Fibroblast of pulmonary artery (primary cell): ENCODE data around the gene KLHL40.

Experiments used
- DNase-seq: peaks from one replicate; pipeline ENCODE4 v3.0.0-alpha.2; 2010; ENCODE audit warnings: low read depth
- H3K4me3 ChIP-seq: replicated peaks from 2 replicates; pipeline ENCODE4 v1.5.1; 2011; ENCODE audit warnings: low read depth, mild to moderate bottlenecking, control low read depth, low read length, moderate library complexity
- TF ChIP-seq, protein P1 (sequence below): IDR thresholded peaks from 2 replicates; pipeline ENCODE4 v1.5.1; 2011; ENCODE audit warnings: mild to moderate bottlenecking, control low read depth, low read length, inconsistent platforms; ENCODE audit errors: missing control alignments

The KLHL40 gene

GRCh38 chr3:42694366-42694765, 9.0 kb downstream of the KLHL40 start:
- no peak for DNase-seq
- TF ChIP-seq, protein P1, sequence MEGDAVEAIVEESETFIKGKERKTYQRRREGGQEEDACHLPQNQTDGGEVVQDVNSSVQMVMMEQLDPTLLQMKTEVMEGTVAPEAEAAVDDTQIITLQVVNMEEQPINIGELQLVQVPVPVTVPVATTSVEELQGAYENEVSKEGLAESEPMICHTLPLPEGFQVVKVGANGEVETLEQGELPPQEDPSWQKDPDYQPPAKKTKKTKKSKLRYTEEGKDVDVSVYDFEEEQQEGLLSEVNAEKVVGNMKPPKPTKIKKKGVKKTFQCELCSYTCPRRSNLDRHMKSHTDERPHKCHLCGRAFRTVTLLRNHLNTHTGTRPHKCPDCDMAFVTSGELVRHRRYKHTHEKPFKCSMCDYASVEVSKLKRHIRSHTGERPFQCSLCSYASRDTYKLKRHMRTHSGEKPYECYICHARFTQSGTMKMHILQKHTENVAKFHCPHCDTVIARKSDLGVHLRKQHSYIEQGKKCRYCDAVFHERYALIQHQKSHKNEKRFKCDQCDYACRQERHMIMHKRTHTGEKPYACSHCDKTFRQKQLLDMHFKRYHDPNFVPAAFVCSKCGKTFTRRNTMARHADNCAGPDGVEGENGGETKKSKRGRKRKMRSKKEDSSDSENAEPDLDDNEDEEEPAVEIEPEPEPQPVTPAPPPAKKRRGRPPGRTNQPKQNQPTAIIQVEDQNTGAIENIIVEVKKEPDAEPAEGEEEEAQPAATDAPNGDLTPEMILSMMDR = no peak

DNA sequence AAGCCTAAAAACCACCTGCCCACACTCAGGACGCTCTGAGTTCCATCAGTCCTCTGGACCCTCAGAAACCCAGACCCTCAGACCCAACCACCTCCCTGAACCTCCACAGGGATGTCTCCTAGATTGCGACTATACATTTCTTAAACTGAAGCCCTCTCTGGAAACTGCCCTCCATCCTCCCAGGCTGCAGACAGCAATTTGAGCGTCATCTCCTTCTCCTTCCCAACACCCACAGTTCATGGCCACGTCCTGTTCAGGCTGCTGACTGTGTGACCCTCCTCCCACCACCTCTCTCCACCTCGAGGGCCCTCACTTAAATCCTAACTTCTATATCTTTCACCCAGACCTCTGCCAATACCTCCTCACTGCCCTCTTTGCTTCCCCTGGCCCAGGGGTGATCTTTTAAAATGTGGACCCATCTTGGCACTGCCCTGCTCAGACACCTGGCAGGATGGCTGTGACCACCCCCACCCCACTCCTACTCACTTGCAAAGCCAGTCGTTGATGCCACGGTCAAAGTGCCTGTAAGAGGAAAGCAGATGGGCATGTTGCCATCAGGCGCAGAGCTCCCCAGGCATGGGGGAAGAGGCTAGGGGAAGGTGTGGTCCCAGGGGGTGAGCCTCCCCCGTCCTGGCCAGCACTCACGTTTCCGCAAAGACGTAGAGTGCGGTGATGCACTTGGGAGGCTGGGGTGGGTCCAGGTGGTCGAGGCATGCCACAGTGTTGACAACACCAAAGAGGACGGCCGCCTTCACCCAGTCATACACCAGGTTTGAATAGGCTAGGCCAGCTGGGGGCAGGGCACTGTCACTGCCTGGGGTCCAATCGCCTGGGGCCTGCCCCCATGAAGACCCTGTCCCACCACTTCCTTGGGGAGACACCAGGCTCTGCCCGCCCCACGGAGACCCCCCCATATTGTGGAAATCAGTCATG, 11.3 kb downstream of the KLHL40 start:
- TF ChIP-seq, protein P1 = no peak
- DNase-seq = no peak
- no peak overlapping the region for H3K4me3 ChIP-seq

More at GRCh38 chr3:42694366-42694765, 9.0 kb downstream of the KLHL40 start:
- no peak overlapping the region for H3K4me3 ChIP-seq

DNA sequence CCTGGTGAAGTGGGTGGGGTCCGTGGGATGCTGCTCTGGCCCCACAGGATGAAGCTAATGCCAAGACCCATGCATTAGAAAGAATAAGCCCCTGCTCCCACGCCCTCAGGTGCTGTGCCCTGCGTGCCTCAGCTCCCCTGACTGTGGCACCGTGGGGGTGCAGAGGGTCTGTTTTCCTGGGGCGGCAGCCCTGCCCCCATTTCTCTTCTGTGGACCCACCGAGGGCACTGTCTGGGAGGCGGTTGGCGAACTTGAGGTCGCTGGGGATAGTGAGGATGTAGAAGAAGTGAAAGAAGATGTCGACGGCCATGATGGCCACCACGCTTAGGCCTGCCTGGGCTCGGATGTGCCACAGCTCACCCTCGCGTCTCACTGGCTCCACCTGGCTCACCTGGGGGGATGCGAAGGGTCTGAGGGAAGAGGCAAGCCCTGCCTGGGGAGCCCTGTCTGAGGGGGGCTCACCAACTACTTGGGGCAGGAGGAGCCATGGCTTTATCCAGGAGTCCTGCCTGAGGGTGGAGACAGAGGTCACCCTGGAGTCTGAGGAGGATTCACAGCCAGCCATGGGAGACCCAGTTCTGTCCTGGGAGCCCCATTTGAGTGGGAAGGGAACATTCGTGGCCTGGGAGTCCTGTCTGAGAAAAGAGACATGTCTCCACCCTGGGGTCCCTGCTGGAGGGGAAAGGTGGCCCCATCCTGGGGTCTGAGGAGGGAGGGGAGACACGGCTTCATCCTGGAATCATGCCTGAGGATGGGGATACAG, 12.1 kb downstream of the KLHL40 start:
- H3K4me3 ChIP-seq = no peak overlapping the region
- TF ChIP-seq, protein P1 = no peak
- DNase-seq = no peak

GRCh38 chr3:42698216-42698910, 13.0 kb downstream of the KLHL40 start:
- H3K4me3 ChIP-seq = no peak overlapping the region
- no peak for DNase-seq
- TF ChIP-seq, protein P1 = no peak

DNA sequence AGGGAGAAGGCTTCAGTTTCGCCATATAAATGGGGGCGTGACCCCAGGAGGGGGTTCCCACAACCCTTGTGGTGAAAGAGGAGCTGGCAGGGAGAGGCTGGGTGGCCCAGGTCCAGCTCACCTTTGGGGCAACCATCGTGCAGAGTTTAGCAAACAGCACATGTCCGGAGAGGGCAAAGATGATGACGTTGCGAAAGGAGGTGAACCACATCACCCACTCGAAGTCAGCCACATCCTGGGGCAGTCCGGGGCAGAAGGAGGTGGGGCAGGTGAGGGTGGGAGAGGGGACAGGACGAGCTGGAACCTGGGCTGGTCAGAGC, 13.5 kb downstream of the KLHL40 start:
- no peak for DNase-seq
- no peak overlapping the region for H3K4me3 ChIP-seq
- TF ChIP-seq, protein P1 = no peak

- TF ChIP-seq, protein P1 = no peak
- H3K4me3 ChIP-seq = no peak overlapping the region
- DNase-seq = no peak
Observed at GRCh38 chr3:42699511-42699971, 14.2 kb downstream of the KLHL40 start.
